H4 (cell line): Measurements from ENCODE around the gene COL26A1. TPM values are rescaled to one million over a fixed set of nuclear protein-coding genes. Genes with fewer than 3 reads are reported as not detected.
"Not testable (repeated sequence)": the region's sequence is repeated elsewhere in the genome, so short reads cannot be mapped to it uniquely, and the experiment has no call there.

Experiments
- DNase-seq: peaks from one replicate; pipeline ENCODE4 v3.0.0-alpha.2; 2015; ENCODE audit warnings: low spot score
- total RNA-seq: library from RNA; depleted of rRNA; stranded (reverse); fragments of >200 nt; shearing (Covaris generic); gene quantifications from 2 replicates; pipeline ENCODE4 v1.2.3, GENCODE V29; 2014

The COL26A1 gene
- total RNA-seq, 1 experiment from 2014 or later, result not detected

- DNase-seq, result no peak
Measured at GRCh38 chr7:101553018-101553770, 190.5 kb downstream of the COL26A1 start.

GRCh38 chr7:101553771-101554445, 191.2 kb downstream of the COL26A1 start:
- DNase-seq, result no peak

- DNase-seq, result no peak
Measured at GRCh38 chr7:101554584-101555268, 192.1 kb downstream of the COL26A1 start.

- DNase-seq, result no peak
Measured at GRCh38 chr7:101555269-101555920, 192.7 kb downstream of the COL26A1 start.

- no peak for DNase-seq
Measured at GRCh38 chr7:101555921-101556275, 193.2 kb downstream of the COL26A1 start.

- DNase-seq, result no peak
Measured at GRCh38 chr7:101556453-101556968, 193.8 kb downstream of the COL26A1 start.

- DNase-seq, result no peak
Measured at GRCh38 chr7:101557421-101557820, 194.7 kb downstream of the COL26A1 start.

- no peak for DNase-seq
Measured at GRCh38 chr7:101557978-101558741, 195.5 kb downstream of the COL26A1 start.

- no peak for DNase-seq
Measured at GRCh38 chr7:101558742-101559325, 196.2 kb downstream of the COL26A1 start.

GRCh38 chr7:101559586-101559985, 196.9 kb downstream of the COL26A1 start:
- DNase-seq, result no peak

GRCh38 chr7:101560021-101560420, 197.3 kb downstream of the COL26A1 start:
- DNase-seq, result not testable (repeated sequence)

- no peak for DNase-seq
Measured at GRCh38 chr7:101560856-101561255, 198.2 kb downstream of the COL26A1 start.

- not testable (repeated sequence) for DNase-seq
Measured at GRCh38 chr7:101561293-101561692, 198.6 kb downstream of the COL26A1 start.

- DNase-seq, result no peak
Measured at GRCh38 chr7:101562531-101563197, 200.0 kb downstream of the COL26A1 start.

GRCh38 chr7:101563198-101563901, 200.7 kb downstream of the COL26A1 start:
- DNase-seq, result no peak

GRCh38 chr7:101563943-101564777, 201.5 kb downstream of the COL26A1 start:
- no peak for DNase-seq

GRCh38 chr7:101564778-101565211, 202.1 kb downstream of the COL26A1 start:
- DNase-seq, result peak; percentile 45

- no peak for DNase-seq
Measured at GRCh38 chr7:101565601-101566209, 203.0 kb downstream of the COL26A1 start.
